Endothelial cell of umbilical vein (primary cell): ENCODE results near the gene PCNX1. TPM values are rescaled to one million over a fixed set of nuclear protein-coding genes. Genes with fewer than 3 reads are reported as not detected.
A peak's percentile ranks its signal among the peaks of the same experiment; 100 is the strongest.

Experiments used
- BruUV-seq: library from RNA; stranded (reverse); fragments of 400-500 nt; replicated peaks from 2 replicates; lab custom pipeline; 2021; lab: Mats Ljungman, UMichigan
- CTCF ChIA-PET: fragments of 300-600, 350-600 bp; sonication (Branson Sonifier 250); formaldehyde crosslinking; loops from one replicate; lab custom pipeline; 2021; ENCODE audit warnings: antibody characterized with exemption, inconsistent platforms; lab: Charles Lee
- POLR2A ChIA-PET: fragments of 300-600, 350-600 bp; sonication (Branson Sonifier 250); formaldehyde crosslinking; loops from one replicate; lab custom pipeline; 2021; ENCODE audit warnings: antibody characterized with exemption, inconsistent platforms; lab: Charles Lee
- DNase-seq: peaks from one replicate; pipeline ENCODE4 v3.0.0-alpha.2; 2011; ENCODE audit warnings: low read depth, low spot score
- FAIRE-seq: peaks from 2 replicates; lab custom pipeline; 2011; peaks lifted over from hg19 to GRCh38; lab: Jason Lieb, UNC
- H2AFZ ChIP-seq: 2 replicates; pipeline ENCODE4 v1.6.0; 2012; ENCODE audit warnings: low read depth, low read length, control low read depth, inconsistent platforms
- H3K27ac ChIP-seq: 2 replicates; pipeline ENCODE4 v1.5.1; 2011; ENCODE audit warnings: low read depth, mild to moderate bottlenecking, control low read depth, low read length, moderate library complexity; ENCODE audit not compliant: insufficient read depth
- H3K27me3 ChIP-seq, 2 experiments: 2 replicates each; pipeline versions ENCODE4 v1.6.0 to v1.6.1; 2011; ENCODE audit warnings: low read length in 2 of 2, mixed read lengths in 1 of 2; ENCODE audit not compliant: control insufficient read depth in 2 of 2, insufficient read depth in 2 of 2
- H3K36me3 ChIP-seq, 2 experiments: 2 replicates in 1 of 2; 3 replicates in 1 of 2; pipeline ENCODE4 v1.5.1; 2011; ENCODE audit warnings: low read length in 2 of 2, mild to moderate bottlenecking in 1 of 2, moderate library complexity in 1 of 2; ENCODE audit not compliant: control insufficient read depth in 2 of 2, insufficient read depth in 2 of 2; ENCODE audit errors: extremely low read depth in 1 of 2
- H3K4me1 ChIP-seq: 3 replicates; pipeline ENCODE4 v1.5.1; 2011; ENCODE audit warnings: mild to moderate bottlenecking, low read length; ENCODE audit not compliant: control insufficient read depth, insufficient read depth; ENCODE audit errors: extremely low read depth
- H3K4me2 ChIP-seq: 2 replicates; pipeline ENCODE4 v1.6.1; 2011; ENCODE audit warnings: low read length, control low read depth, mixed read lengths; ENCODE audit not compliant: insufficient read depth
- H3K4me3 ChIP-seq, 3 experiments: fragments of 200-600 bp in 1 of 3; sonication (generic), shearing (Covaris generic) in 1 of 3; replicated peaks in 1 of 3; 2 replicates each; pipeline ENCODE4 v1.5.1; 2011 to 2016; ENCODE audit warnings: control low read depth in 3 of 3, low read length in 3 of 3, mild to moderate bottlenecking in 2 of 3, inconsistent platforms in 1 of 3, low read depth in 1 of 3, moderate library complexity in 1 of 3; ENCODE audit not compliant: insufficient read depth in 1 of 3
- H3K79me2 ChIP-seq: 2 replicates; pipeline ENCODE4 v1.6.0; 2012; ENCODE audit warnings: low read length, inconsistent platforms; ENCODE audit not compliant: control insufficient read depth, insufficient read depth
- H3K9ac ChIP-seq: replicated peaks from 2 replicates; pipeline ENCODE3; 2011; ENCODE audit warnings: low read length, control low read depth; ENCODE audit not compliant: insufficient read depth; ENCODE audit errors: extremely low read depth
- H3K9me1 ChIP-seq: replicated peaks from 3 replicates; pipeline ENCODE4 v1.6.0; 2011; ENCODE audit warnings: mild to moderate bottlenecking, low read length; ENCODE audit not compliant: control insufficient read depth, insufficient read depth; ENCODE audit errors: extremely low read depth
- H3K9me3 ChIP-seq: replicated peaks from 2 replicates; pipeline ENCODE4 v1.5.1; 2012; ENCODE audit warnings: low read length, inconsistent platforms; ENCODE audit not compliant: control insufficient read depth, insufficient read depth
- H4K20me1 ChIP-seq: replicated peaks from 2 replicates; pipeline ENCODE3; 2011; ENCODE audit warnings: mild to moderate bottlenecking, low read length; ENCODE audit not compliant: control insufficient read depth, insufficient read depth; ENCODE audit errors: extremely low read depth
- EZH2 ChIP-seq: IDR thresholded peaks from 2 replicates; pipeline ENCODE4 v1.6.1; 2012; ENCODE audit warnings: borderline replicate concordance, low read depth, mild to moderate bottlenecking, moderate library complexity, low read length, inconsistent platforms; ENCODE audit not compliant: severe bottlenecking
- FOS ChIP-seq: IDR thresholded peaks from 2 replicates; pipeline ENCODE4 v1.6.1; 2011; ENCODE audit warnings: mild to moderate bottlenecking, low read length, moderate library complexity, borderline replicate concordance; ENCODE audit not compliant: insufficient read depth
- GATA2 ChIP-seq: IDR thresholded peaks from 2 replicates; pipeline ENCODE4 v1.7.0; 2011; ENCODE audit warnings: low read depth, mild to moderate bottlenecking, moderate library complexity, mixed read lengths, low read length; ENCODE audit not compliant: insufficient read length, insufficient read depth
- JUN ChIP-seq: IDR thresholded peaks from 2 replicates; pipeline ENCODE4 v1.6.1; 2011; ENCODE audit warnings: borderline replicate concordance, low read depth; ENCODE audit not compliant: insufficient read length, insufficient read depth
- MYC ChIP-seq: IDR thresholded peaks from one replicate; pipeline ENCODE4 v1.6.1; 2011; ENCODE audit warnings: mild to moderate bottlenecking, low read depth, low read length
- POLR2A ChIP-seq: IDR thresholded peaks from 2 replicates; pipeline ENCODE4 v1.6.1; 2012; ENCODE audit warnings: low read depth, mild to moderate bottlenecking, control low read depth, low read length
- POLR2AphosphoS5 ChIP-seq: IDR thresholded peaks from 2 replicates; pipeline ENCODE4 v1.6.1; 2012; ENCODE audit warnings: low read depth, mild to moderate bottlenecking, control low read depth, low read length, moderate library complexity; ENCODE audit not compliant: insufficient read depth
- dilution Hi-C: fragments of 300-500 bp; cut with MboI; formaldehyde crosslinking; loops from one replicate; pipeline ENCODE4 v1.15.0; 2019; ENCODE audit warnings: low sequenced_read_pairs; ENCODE audit not compliant: extremely low pct_ligation_motif_present
- intact Hi-C: fragments of 100-400 bp; cut with micrococcal nuclease; formaldehyde crosslinking; loops from one replicate; pipeline ENCODE4 v1.10.0; 2022
- polyA plus RNA-seq, 4 experiments: library from polyadenylated mRNA; depleted of rRNA in 3 of 4; stranded (reverse) in 3 of 4; unstranded in 1 of 4; fragments of >200 nt; gene quantifications; 2 replicates each; pipeline versions ENCODE4 v1.2.1 to v1.2.3, GENCODE V29; 2011 to 2012; ENCODE audit warnings: missing spikeins in 1 of 4
- total RNA-seq: library from RNA; stranded (reverse); gene quantifications from 2 replicates; pipeline ENCODE4 v1.2.3, GENCODE V29; 2021
- TF ChIP-seq, protein P1 (sequence below): IDR thresholded peaks from 2 replicates; pipeline ENCODE4 v1.6.1; 2011; ENCODE audit not compliant: insufficient read depth, insufficient read length
- TF ChIP-seq, protein P2 (sequence below), 2 donors: IDR thresholded peaks; 1 replicate in 1 of 2; 2 replicates in 1 of 2; pipeline ENCODE4 v1.5.1; 2011; ENCODE audit warnings: low read length in 2 of 2, mild to moderate bottlenecking in 2 of 2, moderate library complexity in 2 of 2, control low read depth in 1 of 2, inconsistent platforms in 1 of 2, low read depth in 1 of 2; ENCODE audit not compliant: insufficient read depth in 1 of 2; ENCODE audit errors: extremely low read depth in 1 of 2

PCNX1 gene
- total and polyA plus RNA-seq, 2 donors (not counting 3 experiments of a cell fraction or from before 2014, with no cell fraction given): 21.4 to 40.5 TPM

DNA sequence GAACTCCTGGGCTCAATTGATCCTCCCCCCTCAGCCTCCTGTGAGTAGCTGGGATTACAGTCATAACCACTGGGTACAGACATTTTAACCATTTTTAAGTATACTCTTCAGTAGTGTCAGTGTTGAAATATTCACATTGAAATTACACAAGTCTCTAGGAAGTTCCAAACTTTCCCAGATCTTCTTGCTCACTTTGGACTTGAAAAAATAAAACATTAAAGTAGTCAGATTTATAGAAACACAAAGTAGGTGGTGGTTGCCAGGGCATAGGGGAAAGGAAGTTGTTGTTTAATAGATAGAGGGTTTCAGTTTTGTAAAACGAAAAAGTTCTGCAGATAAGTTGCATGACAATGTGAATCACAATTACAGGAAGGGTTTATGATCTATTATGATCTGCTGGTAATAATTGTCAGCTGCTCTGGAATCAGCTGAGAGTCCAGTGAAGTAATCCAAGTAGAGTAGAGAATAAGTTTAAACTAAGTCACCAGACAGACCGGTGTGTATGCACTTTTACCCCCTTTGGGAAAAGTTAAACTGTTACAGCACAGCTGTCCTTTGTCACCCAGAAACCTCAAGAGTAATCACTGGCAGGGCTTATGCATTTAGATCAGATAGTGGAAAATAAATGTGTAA lies 27.4 kb downstream of the PCNX1 start:
- Histone ChIP-seq H3K36me3 (no peaks in the 10 kb centered on the region), H3K9me1 (no peaks in the 10 kb centered on the region), H3K9ac (no peak overlapping the region), H3K9me3 (no peaks in the 10 kb centered on the region), H3K79me2 (peaks cover 48% of the 10 kb centered on the region), H3K4me1 (peaks cover 13% of the 10 kb centered on the region), H3K27ac (no peak overlapping the region), H3K27me3 (no peaks in the 10 kb centered on the region), H3K4me3 (no peak overlapping the region), H3K4me2 (peak overlapping the region; percentile 29), H4K20me1 (peaks cover 7% of the 10 kb centered on the region), H2AFZ (no peak overlapping the region)
- no peak for FAIRE-seq
- peak; percentile 74 for DNase-seq
- TF ChIP-seq, protein P1, sequence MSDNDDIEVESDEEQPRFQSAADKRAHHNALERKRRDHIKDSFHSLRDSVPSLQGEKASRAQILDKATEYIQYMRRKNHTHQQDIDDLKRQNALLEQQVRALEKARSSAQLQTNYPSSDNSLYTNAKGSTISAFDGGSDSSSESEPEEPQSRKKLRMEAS: no peak
- TF ChIP-seq GATA2 (no peak), JUN (no peak), MYC (no peak), FOS (no peak), EZH2 (no peak), POLR2AphosphoS5 (no peak), POLR2A (no peak)
- TF ChIP-seq, protein P2, sequence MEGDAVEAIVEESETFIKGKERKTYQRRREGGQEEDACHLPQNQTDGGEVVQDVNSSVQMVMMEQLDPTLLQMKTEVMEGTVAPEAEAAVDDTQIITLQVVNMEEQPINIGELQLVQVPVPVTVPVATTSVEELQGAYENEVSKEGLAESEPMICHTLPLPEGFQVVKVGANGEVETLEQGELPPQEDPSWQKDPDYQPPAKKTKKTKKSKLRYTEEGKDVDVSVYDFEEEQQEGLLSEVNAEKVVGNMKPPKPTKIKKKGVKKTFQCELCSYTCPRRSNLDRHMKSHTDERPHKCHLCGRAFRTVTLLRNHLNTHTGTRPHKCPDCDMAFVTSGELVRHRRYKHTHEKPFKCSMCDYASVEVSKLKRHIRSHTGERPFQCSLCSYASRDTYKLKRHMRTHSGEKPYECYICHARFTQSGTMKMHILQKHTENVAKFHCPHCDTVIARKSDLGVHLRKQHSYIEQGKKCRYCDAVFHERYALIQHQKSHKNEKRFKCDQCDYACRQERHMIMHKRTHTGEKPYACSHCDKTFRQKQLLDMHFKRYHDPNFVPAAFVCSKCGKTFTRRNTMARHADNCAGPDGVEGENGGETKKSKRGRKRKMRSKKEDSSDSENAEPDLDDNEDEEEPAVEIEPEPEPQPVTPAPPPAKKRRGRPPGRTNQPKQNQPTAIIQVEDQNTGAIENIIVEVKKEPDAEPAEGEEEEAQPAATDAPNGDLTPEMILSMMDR (IDR thresholded peaks at IDR 0.05; ENCODE audit: extremely low read depth in 1 of 2, insufficient read depth in 1 of 2, low read depth in 1 of 2, low read length in 2 of 2): no peak
- dilution Hi-C loops: no loop called here
- ChIA-PET CTCF (interaction anchor here (0.9 to 1.9 kb wide), 6 partner anchors 10 to 38 kb away, joined by 3 to 15 read pairs (median 4); partner anchors contain the start of gene PCNX1), POLR2A (no interaction called here)
- BruUV-seq: no TSS peak
- intact Hi-C loops: no loop called here
